SK-N-SH treated with all-trans-retinoic acid at 6 μM for 48 hours (cell line): ENCODE results near the gene NEK11.

ENCODE experiments used
- CSDC2 ChIP-seq: fragments of 250-450 bp; sonication (Bioruptor Pico); IDR thresholded peaks from 2 replicates; pipeline ENCODE4 v1.5.0; 2020; ENCODE audit warnings: mild to moderate bottlenecking, moderate library complexity
- GLIS3 ChIP-seq: fragments of 250-450 bp; sonication (Bioruptor Pico); IDR thresholded peaks from 2 replicates; pipeline ENCODE4 v1.5.0; 2020; ENCODE audit warnings: mild to moderate bottlenecking, moderate library complexity
- PATZ1 ChIP-seq: fragments of 250-450 bp; sonication (Bioruptor Pico); IDR thresholded peaks from 2 replicates; pipeline ENCODE4 v1.8.0; 2020; ENCODE audit warnings: mild to moderate bottlenecking, moderate library complexity, borderline replicate concordance
- POU6F1 ChIP-seq: fragments of 250-450 bp; sonication (Bioruptor Pico); IDR thresholded peaks from 2 replicates; pipeline ENCODE4 v1.8.0; 2021; ENCODE audit warnings: low read depth, mild to moderate bottlenecking, moderate library complexity, borderline replicate concordance
- PPARA ChIP-seq: fragments of 250-450 bp; sonication (Bioruptor Pico); IDR thresholded peaks from 2 replicates; pipeline ENCODE4 v1.5.0; 2020; ENCODE audit warnings: mild to moderate bottlenecking, borderline replicate concordance
- RARB ChIP-seq: fragments of 250-450 bp; sonication (Bioruptor Pico); IDR thresholded peaks from 2 replicates; pipeline ENCODE4 v1.8.0; 2021; ENCODE audit warnings: mild to moderate bottlenecking, moderate library complexity
- TCF4 ChIP-seq: fragments of 250-450 bp; sonication (Bioruptor Pico); IDR thresholded peaks from 2 replicates; pipeline ENCODE4 v1.8.0; 2021; ENCODE audit warnings: mild to moderate bottlenecking, moderate library complexity, borderline replicate concordance
- TOX ChIP-seq: fragments of 250-450 bp; sonication (Bioruptor Pico); IDR thresholded peaks from 2 replicates; pipeline ENCODE4 v1.8.0; 2021; ENCODE audit warnings: mild to moderate bottlenecking, moderate library complexity, borderline replicate concordance
- TSHZ2 ChIP-seq: fragments of 250-450 bp; sonication (Bioruptor Pico); IDR thresholded peaks from 2 replicates; pipeline ENCODE4 v1.5.0; 2020; ENCODE audit warnings: mild to moderate bottlenecking, moderate library complexity
- ZFP3 ChIP-seq: fragments of 250-450 bp; sonication (Bioruptor Pico); IDR thresholded peaks from 2 replicates; pipeline ENCODE4 v1.5.0; 2020; ENCODE audit warnings: mild to moderate bottlenecking, moderate library complexity
- ZFP30 ChIP-seq: fragments of 450-650 bp; formaldehyde crosslinking; IDR thresholded peaks from 2 replicates; pipeline ENCODE4 v1.5.0; 2022; ENCODE audit warnings: mild to moderate bottlenecking, moderate library complexity
- ZNF565 ChIP-seq: fragments of 450-650 bp; formaldehyde crosslinking; conservative IDR thresholded peaks from 2 replicates; pipeline ENCODE4 v1.5.0; 2020; ENCODE audit warnings: low read depth, mild to moderate bottlenecking, moderate library complexity

- TF ChIP-seq TOX (CRISPR knock-in tag) (no peak), CSDC2 (CRISPR knock-in tag) (no peak), TCF4 (no peak), TSHZ2 (CRISPR knock-in tag) (no peak), PPARA (CRISPR knock-in tag) (no peak), ZFP30 (CRISPR knock-in tag) (no peak), RARB (CRISPR knock-in tag) (no peak), ZFP3 (CRISPR knock-in tag) (no peak), PATZ1 (CRISPR knock-in tag) (no peak), POU6F1 (CRISPR knock-in tag) (no peak), ZNF565 (CRISPR knock-in tag) (no peak), GLIS3 (CRISPR knock-in tag) (no peak)
Observed at GRCh38 chr3:131194816-131195215, 168.1 kb downstream of the NEK11 start.
